Loucy (cell line): ENCODE results near the gene ABAT.

Experiments
- CTCF ChIP-seq: fragments of 200-600 bp; sonication (generic); conservative IDR thresholded peaks from 2 replicates; pipeline ENCODE4 v1.5.1; 2014; ENCODE audit warnings: mild to moderate bottlenecking, antibody characterized with exemption, low read length
- EZH2phosphoT487 ChIP-seq: fragments of 200-600 bp; IDR thresholded peaks from 2 replicates; pipeline ENCODE4 v1.6.1; 2018; ENCODE audit warnings: antibody characterized with exemption, mild to moderate bottlenecking, moderate library complexity, borderline replicate concordance

- no peak for TF ChIP-seq CTCF
- TF ChIP-seq EZH2phosphoT487 = no peak
Observed at GRCh38 chr16:8782673-8783072, 108.3 kb downstream of the ABAT start.
